ENCODE results near the gene SIMC1.

SIMC1 gene

GRCh38 chr5:176317534-176318374 is 79.5 kb downstream of the SIMC1 start:
- no peak for DNase-seq

GRCh38 chr5:176319827-176320554 is 81.8 kb downstream of the SIMC1 start:
- no peak for DNase-seq

GRCh38 chr5:176320577-176320976 is 82.4 kb downstream of the SIMC1 start:
- no peak for DNase-seq

GRCh38 chr5:176334031-176334770 is 96.0 kb downstream of the SIMC1 start:
- no peak for DNase-seq

GRCh38 chr5:176337913-176338312 is 99.7 kb downstream of the SIMC1 start:
- DNase-seq: no peak

GRCh38 chr5:176339304-176339703 is 101.1 kb downstream of the SIMC1 start:
- DNase-seq: no peak

GRCh38 chr5:176341325-176342157 is 103.3 kb downstream of the SIMC1 start:
- DNase-seq: no peak

GRCh38 chr5:176342158-176342483 is 103.9 kb downstream of the SIMC1 start:
- no peak for DNase-seq

- DNase-seq: no peak
These were observed 104.7 kb downstream of the SIMC1 start for GRCh38 chr5:176342766-176343458.

GRCh38 chr5:176350416-176350815 is 112.2 kb downstream of the SIMC1 start:
- DNase-seq: no peak

GRCh38 chr5:176352116-176352878 is 114.1 kb downstream of the SIMC1 start:
- DNase-seq: no peak

GRCh38 chr5:176353533-176353932 is 115.3 kb downstream of the SIMC1 start:
- no peak for DNase-seq

- DNase-seq: no peak
These were observed 117.4 kb downstream of the SIMC1 start for GRCh38 chr5:176355400-176356178.

- DNase-seq: no peak
These were observed 117.9 kb downstream of the SIMC1 start for GRCh38 chr5:176356179-176356566.

GRCh38 chr5:176359658-176360057 is 121.4 kb downstream of the SIMC1 start:
- no peak for DNase-seq

GRCh38 chr5:176360894-176361436 is 122.7 kb downstream of the SIMC1 start:
- DNase-seq: no peak

- DNase-seq: peak; percentile 97
These were observed 123.4 kb downstream of the SIMC1 start, which contains the start of gene KIAA1191 for GRCh38 chr5:176361437-176362232. Gene KIAA1191 (minus strand): TSS chr5:176361764. CDS start chr5:176359508, 2,256 bp downstream.

- DNase-seq: no peak
These were observed 123.9 kb downstream of the SIMC1 start for GRCh38 chr5:176362233-176362490.

- no peak for DNase-seq
These were observed 126.6 kb downstream of the SIMC1 start for GRCh38 chr5:176364765-176365350.

Data from CD4-positive, alpha-beta T cell treated with Interleukin-12 subunit alpha and Interleukin-12 subunit beta, for 1 hour (primary cell).